Immature natural killer cell (primary cell): ENCODE results near the gene ECHS1. TPM values are rescaled to one million over a fixed set of nuclear protein-coding genes. Genes with fewer than 3 reads are reported as not detected.

ENCODE experiments used
- DNase-seq, 3 donors: peaks; one replicate each; pipeline ENCODE4 v3.0.0; 2022; ENCODE audit warnings: mixed read lengths in 1 of 3
- H3K27ac Mint-ChIP-seq, 6 donors: one replicate each; pipeline ENCODE4 v1.8.0; 2020; ENCODE audit warnings: mixed read lengths in 6 of 6, mild to moderate bottlenecking in 5 of 6, inconsistent platforms in 4 of 6, moderate library complexity in 3 of 6
- H3K27me3 Mint-ChIP-seq, 3 donors: one replicate each; pipeline ENCODE4 v1.8.0; 2020 to 2021; ENCODE audit warnings: low read depth in 3 of 3, mild to moderate bottlenecking in 3 of 3, mixed read lengths in 3 of 3, moderate library complexity in 3 of 3, inconsistent platforms in 1 of 3
- H3K36me3 Mint-ChIP-seq, 3 donors: one replicate each; pipeline ENCODE4 v1.8.0; 2020; ENCODE audit warnings: mixed read lengths in 3 of 3, inconsistent platforms in 2 of 3, mild to moderate bottlenecking in 2 of 3
- H3K4me1 Mint-ChIP-seq, 2 donors: one replicate each; pipeline ENCODE4 v1.8.0; 2020; ENCODE audit warnings: inconsistent platforms in 2 of 2, mild to moderate bottlenecking in 2 of 2, mixed read lengths in 2 of 2, moderate library complexity in 1 of 2
- H3K4me3 Mint-ChIP-seq, 5 donors: one replicate each; pipeline ENCODE4 v1.8.0; 2020; ENCODE audit warnings: mild to moderate bottlenecking in 5 of 5, mixed read lengths in 5 of 5, inconsistent platforms in 3 of 5, moderate library complexity in 3 of 5
- H3K9me3 Mint-ChIP-seq, 6 donors: one replicate each; pipeline ENCODE4 v1.8.0; 2020; ENCODE audit warnings: mild to moderate bottlenecking in 6 of 6, mixed read lengths in 6 of 6, inconsistent platforms in 4 of 6, moderate library complexity in 3 of 6
- polyA plus RNA-seq, 3 donors: library from polyadenylated mRNA; unstranded; fragments of 300-500 nt; fragmentation: Illumina TruSeq; gene quantifications; one replicate each; pipeline ENCODE4 v1.2.3, GENCODE V29; 2021

ECHS1 gene
- polyA plus RNA-seq, 3 donors from 2014 or later, result 91.2 to 134 (median 118) TPM

DNA sequence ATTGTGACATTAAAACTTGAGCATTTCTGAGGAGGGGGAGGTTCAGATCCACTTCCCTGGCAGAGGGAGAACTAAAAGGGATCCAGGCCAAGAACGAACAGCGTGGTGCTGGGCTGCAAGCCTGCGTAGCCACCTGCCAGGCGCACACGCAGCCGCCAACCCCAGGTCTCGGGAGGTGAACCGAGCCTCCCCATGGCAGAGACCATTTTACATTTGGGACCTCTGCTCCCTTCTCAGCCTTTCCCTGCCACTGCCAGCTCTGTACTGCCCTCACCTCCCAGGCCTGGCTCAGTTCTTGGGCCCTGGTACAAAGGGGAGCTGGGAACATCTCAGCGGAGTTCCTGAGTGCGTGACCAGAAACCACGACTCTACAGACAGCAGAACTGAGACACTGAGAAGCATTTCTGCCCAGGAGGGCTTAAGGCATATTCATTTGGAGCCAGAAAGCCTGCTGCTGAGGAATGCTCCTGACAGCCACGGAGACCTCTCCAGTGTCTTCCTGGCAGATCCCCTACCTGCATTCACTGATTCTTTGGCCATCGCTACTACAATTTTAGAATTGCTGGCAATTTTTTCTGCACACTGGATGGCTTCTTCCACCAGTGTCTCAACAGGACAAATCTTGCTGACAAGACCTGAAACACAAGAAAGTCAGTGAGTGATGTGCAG is 7.6 kb downstream of the ECHS1 start:
- DNase-seq, result no peak
- no peak overlapping the region for H3K4me3 Mint-ChIP-seq
- H3K9me3 Mint-ChIP-seq, result no peaks in the 10 kb centered on the region
- no peak overlapping the region for H3K27ac Mint-ChIP-seq
- H3K27me3 Mint-ChIP-seq, result peaks cover 0 to 2% (median 2%) of the 10 kb centered on the region in 3 donors
- H3K36me3 Mint-ChIP-seq, result peaks cover 14 to 24% (median 16%) of the 10 kb centered on the region in 3 donors
- no peaks in the 10 kb centered on the region for H3K4me1 Mint-ChIP-seq

DNA sequence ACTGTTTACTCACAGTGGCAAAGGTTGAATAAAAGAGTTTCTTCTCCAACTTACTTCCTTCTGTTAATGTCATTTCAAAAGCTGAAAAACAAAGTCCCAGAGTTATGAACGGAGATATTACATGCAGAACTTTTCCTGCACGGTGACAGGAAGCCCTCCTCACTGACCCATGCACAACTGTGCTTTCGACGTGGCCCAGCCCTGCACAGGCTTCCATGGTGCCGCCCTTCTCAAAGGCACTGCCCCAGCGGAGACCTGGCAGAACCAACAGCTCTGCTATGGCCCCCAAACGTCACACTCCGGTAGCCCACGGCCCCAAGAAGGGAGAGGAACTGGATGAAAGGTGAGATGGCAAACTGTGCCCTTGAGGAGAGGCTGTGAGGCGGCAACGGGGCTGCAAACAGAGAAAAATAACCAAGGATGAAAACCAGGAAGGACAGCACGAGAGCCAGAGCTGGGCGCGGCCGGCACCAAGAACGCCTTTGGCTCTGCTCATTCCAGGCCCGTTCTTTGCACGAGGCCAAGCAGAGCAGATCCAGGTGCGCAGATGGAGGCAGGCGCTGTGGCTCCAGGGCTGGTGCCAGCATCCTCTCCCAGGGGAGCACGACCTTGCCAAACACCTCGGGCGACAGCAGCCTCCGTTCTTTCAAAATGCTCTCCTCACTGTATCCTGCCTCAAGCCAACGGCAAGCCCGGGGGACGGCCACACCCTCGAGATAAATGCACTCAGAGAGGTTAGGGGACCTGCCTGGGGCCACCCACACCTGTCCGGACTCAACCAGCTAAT is 8.3 kb downstream of the ECHS1 start:
- Mint-ChIP-seq H3K36me3 (peaks cover 14 to 24% (median 16%) of the 10 kb centered on the region in 3 donors), H3K27ac (no peak overlapping the region), H3K9me3 (no peaks in the 10 kb centered on the region)

DNA sequence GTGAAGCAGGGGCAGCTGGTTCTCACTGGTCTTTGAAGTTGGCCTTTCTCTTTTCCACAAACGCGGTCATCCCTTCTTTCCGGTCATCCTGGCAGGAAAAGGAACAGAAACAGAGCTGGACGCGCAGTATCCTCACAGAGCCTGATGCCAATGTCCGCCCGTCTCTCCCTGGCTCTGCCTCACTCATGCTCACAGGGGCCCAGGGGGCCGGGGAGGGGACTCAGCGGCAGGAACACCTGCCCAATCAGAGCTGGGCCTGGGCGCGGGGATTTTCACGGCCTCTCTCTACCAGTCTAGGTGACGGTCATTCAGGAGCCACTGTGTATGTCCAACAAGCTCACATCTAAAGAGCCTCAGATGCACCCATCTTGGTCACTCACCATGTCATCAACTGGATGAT is 10.3 kb downstream of the ECHS1 start:
- DNase-seq, result no peak
- Mint-ChIP-seq H3K4me1 (no peaks in the 10 kb centered on the region), H3K9me3 (no peaks in the 10 kb centered on the region), H3K4me3 (no peak overlapping the region), H3K27ac (no peak overlapping the region), H3K36me3 (peaks cover 8 to 17% (median 10%) of the 10 kb centered on the region in 3 donors), H3K27me3 (peaks cover 0 to 2% (median 0%) of the 10 kb centered on the region in 3 donors)

More for the DNA sequence above, 8.3 kb downstream of the ECHS1 start:
- no peaks in the 10 kb centered on the region for H3K4me1 Mint-ChIP-seq
- peaks cover 0 to 2% (median 1%) of the 10 kb centered on the region in 3 donors for H3K27me3 Mint-ChIP-seq
- no peak for DNase-seq
- no peak overlapping the region for H3K4me3 Mint-ChIP-seq

DNA sequence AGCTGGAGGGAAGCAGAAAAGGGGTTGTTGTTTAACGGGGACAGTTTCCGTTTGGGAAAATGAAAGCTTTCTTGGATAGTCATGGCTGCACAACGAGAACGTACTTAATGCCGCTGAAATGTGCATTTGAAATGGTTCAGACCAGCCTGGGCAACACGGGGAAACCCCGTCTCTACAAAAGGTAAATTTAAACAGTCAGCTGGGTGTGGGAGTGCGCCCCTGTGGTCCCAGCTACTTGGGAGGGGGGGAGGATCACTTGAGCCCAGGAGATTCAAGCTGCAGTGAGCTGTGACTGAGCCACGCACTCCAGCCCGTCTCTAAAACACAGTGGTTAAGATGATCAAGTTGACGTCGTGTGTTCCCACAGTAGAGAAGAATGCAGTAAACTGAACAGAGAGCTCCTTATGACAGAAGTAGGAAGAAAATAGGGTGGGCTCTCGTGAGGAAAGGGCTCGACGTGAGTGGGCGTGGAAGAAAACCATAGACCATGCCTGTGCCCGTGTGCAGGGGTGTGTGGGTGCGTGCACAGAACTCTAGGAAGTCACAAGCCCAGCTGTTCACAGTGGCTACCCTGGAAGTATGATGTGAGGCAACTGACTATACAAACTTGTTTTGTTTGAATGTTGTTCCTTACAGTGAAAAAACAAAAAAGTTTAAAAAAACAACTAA is 11.2 kb downstream of the ECHS1 start:
- H3K9me3 Mint-ChIP-seq, result no peaks in the 10 kb centered on the region
- peak overlapping the region in 2 of 6 donors; percentile 9 to 18 for H3K27ac Mint-ChIP-seq
- H3K4me1 Mint-ChIP-seq, result peaks cover 0 to 2% of the 10 kb centered on the region in 2 donors
- peaks cover 0 to 2% (median 0%) of the 10 kb centered on the region in 3 donors for H3K27me3 Mint-ChIP-seq
- no peak overlapping the region for H3K4me3 Mint-ChIP-seq
- DNase-seq, result no peak
- peaks cover 6 to 14% (median 10%) of the 10 kb centered on the region in 3 donors for H3K36me3 Mint-ChIP-seq

DNA sequence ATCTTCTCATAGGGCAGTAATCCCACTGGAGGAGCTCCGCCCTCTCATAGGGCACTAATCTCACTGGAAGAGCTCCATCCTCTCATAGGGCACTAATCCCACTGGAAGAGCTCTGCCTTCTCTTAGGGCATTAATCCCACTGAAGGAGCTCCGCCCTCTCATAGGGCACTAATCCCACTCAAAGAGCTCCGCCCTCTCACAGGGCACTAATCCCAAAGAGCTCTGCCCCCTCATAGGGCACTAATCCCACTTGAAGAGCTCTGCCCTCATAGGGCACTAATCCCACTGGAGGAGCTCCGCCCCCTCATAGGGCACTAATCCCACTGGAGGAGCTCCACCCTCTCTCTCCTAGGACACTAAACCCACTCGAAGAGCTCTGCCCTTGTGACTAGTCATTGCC is 11.9 kb downstream of the ECHS1 start:
- Mint-ChIP-seq H3K4me1 (peaks cover 0 to 2% of the 10 kb centered on the region in 2 donors), H3K4me3 (no peak overlapping the region), H3K9me3 (no peaks in the 10 kb centered on the region), H3K27ac (no peak overlapping the region), H3K36me3 (peaks cover 6 to 14% (median 10%) of the 10 kb centered on the region in 3 donors), H3K27me3 (peaks cover 0 to 2% (median 0%) of the 10 kb centered on the region in 3 donors)
- DNase-seq, result no peak

DNA sequence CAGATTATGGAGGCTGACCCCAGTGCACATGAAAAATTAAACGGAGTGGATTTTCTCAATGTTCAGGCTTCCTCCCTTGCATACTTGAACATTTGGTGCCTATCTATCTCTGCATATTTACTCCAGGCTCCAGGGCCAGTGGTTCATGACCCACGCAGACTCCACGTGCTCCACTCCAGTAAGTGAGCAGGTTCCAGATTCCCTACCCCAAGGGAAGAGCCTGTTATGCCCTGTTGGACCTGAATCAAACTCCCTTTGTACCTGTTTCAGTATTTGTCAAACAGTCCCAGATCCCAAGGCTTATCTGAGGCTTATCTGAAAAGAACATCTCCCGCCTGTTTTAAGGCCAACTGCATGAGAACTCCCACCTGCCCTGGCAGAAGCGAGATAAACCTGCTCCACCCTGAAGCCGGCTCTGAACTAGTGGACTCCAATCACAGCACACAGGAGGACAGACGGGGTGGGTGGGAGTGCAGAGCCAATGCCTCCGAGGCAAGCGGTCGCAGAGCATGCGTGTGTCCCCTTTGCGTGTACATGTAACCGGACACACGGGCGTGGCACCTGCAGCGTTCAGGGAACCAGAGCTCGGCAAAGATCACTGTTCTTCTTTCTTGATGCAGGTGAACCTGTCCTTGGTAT is 13.1 kb downstream of the ECHS1 start:
- peaks cover 6 to 14% (median 10%) of the 10 kb centered on the region in 3 donors for H3K36me3 Mint-ChIP-seq
- H3K9me3 Mint-ChIP-seq, result no peaks in the 10 kb centered on the region
- H3K4me3 Mint-ChIP-seq, result no peak overlapping the region
- DNase-seq, result no peak
- H3K27me3 Mint-ChIP-seq, result peaks cover 0 to 2% (median 0%) of the 10 kb centered on the region in 3 donors
- peaks cover 0 to 4% of the 10 kb centered on the region in 2 donors for H3K4me1 Mint-ChIP-seq
- H3K27ac Mint-ChIP-seq, result peak overlapping the region in 1 of 6 donors; percentile 42

DNA sequence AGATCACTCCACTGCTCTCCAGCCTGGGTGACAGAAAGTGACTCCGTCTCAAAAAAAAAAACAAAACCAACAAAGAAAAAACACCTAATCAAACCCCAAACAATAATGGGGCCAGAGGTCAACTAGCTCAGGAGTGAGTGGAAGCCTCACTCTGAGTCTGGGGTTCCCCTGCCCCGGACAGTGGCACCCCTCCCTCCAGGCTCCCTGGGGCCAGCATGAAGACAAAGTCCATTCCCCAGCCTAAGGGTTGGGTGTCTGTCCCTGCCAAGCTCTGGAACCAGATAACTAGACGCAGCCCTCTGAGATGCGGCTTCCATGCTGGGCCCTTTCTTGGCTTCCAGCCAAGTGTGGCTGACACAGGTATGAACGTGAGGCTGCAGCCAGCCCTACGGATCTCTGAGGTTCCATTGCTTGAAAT is 13.6 kb downstream of the ECHS1 start:
- H3K4me1 Mint-ChIP-seq, result peaks cover 0 to 4% of the 10 kb centered on the region in 2 donors
- H3K4me3 Mint-ChIP-seq, result no peak overlapping the region
- H3K9me3 Mint-ChIP-seq, result no peaks in the 10 kb centered on the region
- H3K27ac Mint-ChIP-seq, result no peak overlapping the region
- DNase-seq, result no peak
- no peaks in the 10 kb centered on the region for H3K27me3 Mint-ChIP-seq
- H3K36me3 Mint-ChIP-seq, result peaks cover 6 to 12% (median 7%) of the 10 kb centered on the region in 3 donors

DNA sequence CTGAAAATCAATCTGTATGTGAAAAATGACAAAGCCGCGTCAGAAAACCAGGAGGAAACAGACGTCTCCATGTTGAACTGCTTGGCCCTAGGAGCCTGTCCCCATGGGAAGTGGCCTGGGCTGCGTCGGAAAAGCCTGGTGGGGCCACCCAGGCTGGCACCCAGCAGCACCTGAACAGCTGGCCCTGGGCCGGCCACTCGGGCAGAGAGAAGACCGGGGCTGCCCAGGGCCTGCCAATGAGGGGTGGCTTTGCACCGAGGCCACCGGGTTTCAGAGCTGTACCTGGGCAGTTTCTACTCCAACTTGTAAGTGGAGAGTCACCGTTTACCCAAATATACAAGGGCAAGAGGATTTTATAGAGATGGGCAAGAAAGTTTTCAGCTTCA is 14.2 kb downstream of the ECHS1 start:
- Mint-ChIP-seq H3K9me3 (no peaks in the 10 kb centered on the region), H3K4me1 (peaks cover 0 to 4% of the 10 kb centered on the region in 2 donors), H3K27me3 (no peaks in the 10 kb centered on the region), H3K4me3 (peak overlapping the region in 3 of 5 donors; percentile 18 to 24 (median 21)), H3K27ac (no peak overlapping the region), H3K36me3 (peaks cover 4 to 11% (median 6%) of the 10 kb centered on the region in 3 donors)
- no peak for DNase-seq

DNA sequence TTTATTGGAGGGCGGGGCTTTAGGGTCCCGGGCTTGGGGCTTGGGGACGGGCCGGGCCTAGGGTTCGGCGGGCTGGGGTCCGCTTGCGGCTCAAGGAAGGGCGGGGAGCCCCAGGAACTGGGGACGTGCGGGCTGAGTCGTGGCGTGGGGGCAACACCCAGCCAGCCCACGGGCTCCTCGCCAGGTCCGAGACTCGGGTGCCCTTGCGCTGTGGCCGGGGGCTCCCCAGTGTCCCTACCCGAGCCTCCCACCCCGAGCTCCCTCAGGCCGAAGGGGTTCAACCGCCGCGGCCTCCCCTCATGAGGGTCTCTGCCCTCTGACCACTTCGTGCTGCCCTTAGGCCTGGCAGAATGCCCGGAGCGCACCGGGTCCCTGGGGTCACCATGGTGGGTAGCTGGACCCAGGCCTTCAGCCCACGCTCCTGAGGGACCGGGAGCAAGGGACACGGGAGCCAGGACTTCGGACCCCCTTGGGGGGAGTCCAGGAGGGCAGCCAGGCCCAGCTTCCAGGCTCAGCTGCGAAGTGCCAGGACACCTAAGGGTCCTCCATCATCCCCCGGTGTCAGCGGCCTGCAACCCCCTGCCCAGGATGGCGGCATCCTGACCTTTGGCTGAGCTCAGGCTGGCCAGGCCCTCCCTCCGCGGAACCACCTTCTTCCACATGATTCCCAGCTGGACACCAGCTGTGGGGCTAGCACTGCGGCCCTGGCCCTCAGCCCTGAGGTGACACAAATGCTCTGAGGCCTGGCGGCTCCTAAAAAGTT is 14.8 kb downstream of the ECHS1 start:
- Mint-ChIP-seq H3K4me3 (peak overlapping the region in 3 of 5 donors; percentile 18 to 24 (median 21)), H3K27ac (no peak overlapping the region), H3K36me3 (peaks cover 4 to 11% (median 6%) of the 10 kb centered on the region in 3 donors), H3K4me1 (peaks cover 0 to 4% of the 10 kb centered on the region in 2 donors), H3K9me3 (no peaks in the 10 kb centered on the region), H3K27me3 (no peaks in the 10 kb centered on the region)
- DNase-seq, result no peak

DNA sequence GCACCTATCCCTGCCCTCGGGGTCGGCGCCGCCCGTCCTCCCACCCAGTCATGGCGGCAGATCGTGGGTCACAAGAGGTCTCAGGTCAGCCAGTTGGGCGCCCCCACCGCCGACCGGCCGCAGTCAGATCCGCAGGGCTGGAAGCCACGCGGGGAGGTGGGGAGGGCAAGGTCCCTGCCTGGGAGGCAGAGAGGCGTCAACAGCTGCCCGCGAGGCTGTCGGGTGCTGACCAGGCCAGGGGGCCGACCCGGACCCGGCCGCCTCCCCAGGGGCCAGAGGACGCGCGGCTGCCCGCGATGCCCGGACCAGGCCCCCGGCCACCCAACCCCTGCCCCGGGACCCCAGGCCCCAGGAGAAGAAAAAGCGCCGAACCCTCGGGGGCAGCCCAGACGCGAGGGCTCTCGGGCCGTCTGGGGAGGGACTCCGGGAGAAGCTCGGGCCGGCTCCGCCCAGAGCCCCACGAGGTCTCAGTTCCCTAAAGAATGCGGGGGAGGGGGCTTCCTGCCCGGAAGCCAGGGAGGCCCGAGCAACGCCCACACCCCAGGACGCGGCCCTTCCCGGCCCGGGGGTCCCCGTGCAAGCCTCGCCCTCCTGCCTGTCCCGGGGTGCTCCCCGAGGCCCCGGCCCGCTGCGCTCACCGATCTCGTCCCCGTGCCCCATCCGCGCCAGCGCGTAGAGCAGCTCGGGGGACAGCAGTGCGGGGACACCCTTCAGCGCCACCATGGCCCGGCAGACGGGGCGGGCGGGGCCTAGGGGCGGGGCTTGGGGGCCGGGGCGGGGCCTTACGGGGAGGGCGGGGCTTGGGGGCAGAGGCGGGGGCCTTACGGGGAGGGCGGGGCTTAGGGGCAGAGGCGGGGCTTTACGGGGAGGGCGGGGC is 15.6 kb downstream of the ECHS1 start, which contains the start of gene FUOM:
Gene FUOM (minus strand): TSS at position 735 of the 877 bp plus-strand sequence. CDS start 12 bp downstream, at position 723.
- peaks cover 4 to 11% (median 6%) of the 10 kb centered on the region in 3 donors for H3K36me3 Mint-ChIP-seq
- H3K27me3 Mint-ChIP-seq, result no peaks in the 10 kb centered on the region
- H3K9me3 Mint-ChIP-seq, result no peaks in the 10 kb centered on the region
- peak; percentile 64 to 72 (median 72) for DNase-seq
- H3K4me3 Mint-ChIP-seq, result peak within 1 kb of the TSS; percentile 67 to 77 (median 72)
- peaks cover 0 to 4% of the 10 kb centered on the region in 2 donors for H3K4me1 Mint-ChIP-seq
- H3K27ac Mint-ChIP-seq, result no peak within 1 kb of the TSS

DNA sequence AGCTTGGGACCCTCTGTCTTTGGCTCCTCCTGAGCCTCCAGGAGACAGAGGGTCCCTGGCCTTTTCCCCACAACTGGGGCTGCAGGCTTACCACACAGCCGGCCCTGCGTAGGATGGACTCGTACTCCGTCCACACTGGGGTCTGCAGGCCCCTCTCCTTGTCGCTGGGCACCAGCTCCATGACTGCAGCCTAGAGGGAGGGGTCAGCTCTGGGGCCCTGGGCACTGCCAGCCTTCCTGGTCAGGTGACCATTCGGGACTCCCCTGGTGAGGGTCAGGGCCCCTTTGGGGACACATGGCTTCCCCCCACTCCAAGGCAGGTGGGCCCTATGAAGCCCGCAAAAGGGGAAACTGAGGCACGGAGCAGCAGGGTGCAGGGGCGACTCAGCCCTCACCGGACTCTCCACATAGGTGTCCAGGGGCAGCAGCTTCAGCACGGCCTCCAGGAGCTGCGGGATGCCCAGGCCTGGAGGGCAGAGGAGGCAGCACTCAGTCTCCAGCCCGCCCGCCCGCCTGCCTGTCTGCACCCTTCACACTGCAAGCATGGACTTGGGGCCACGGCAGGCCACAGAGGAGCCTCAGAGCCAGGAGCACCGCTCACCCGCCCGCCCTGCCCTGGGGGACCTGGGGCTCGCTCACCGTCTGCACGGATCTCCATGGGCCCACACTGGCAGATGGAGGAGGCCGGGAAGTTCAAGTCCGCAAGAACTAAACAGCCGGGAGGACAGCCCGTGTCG is 16.4 kb downstream of the ECHS1 start:
- Mint-ChIP-seq H3K4me3 (peak overlapping the region; percentile 67 to 77 (median 72)), H3K27ac (no peak overlapping the region), H3K27me3 (no peaks in the 10 kb centered on the region), H3K36me3 (peaks cover 0 to 4% (median 0%) of the 10 kb centered on the region in 3 donors), H3K4me1 (peaks cover 0 to 4% of the 10 kb centered on the region in 2 donors), H3K9me3 (no peaks in the 10 kb centered on the region)
- no peak for DNase-seq
